Spleen (tissue), 11 donors: ENCODE measurements around the gene NFIX. TPM values are rescaled to one million over a fixed set of nuclear protein-coding genes. Genes with fewer than 3 reads are reported as not detected.

Experiments
- DNase-seq: peaks from one replicate; pipeline ENCODE4 v3.0.0-alpha.2; 2020
- H3K27ac ChIP-seq, 8 donors: fragments of 200-600 bp; sonication (generic) in 7 of 8; 1 replicate in 4 of 8; 2 replicates in 4 of 8; pipeline versions ENCODE4 v1.5.0 to v1.8.0; 2016 to 2021; ENCODE audit warnings: inconsistent platforms in 4 of 8, mild to moderate bottlenecking in 4 of 8, moderate library complexity in 1 of 8
- H3K27me3 ChIP-seq, 7 donors: fragments of 200-600 bp; sonication (generic) in 6 of 7; replicated peaks in 1 of 7; 1 replicate in 4 of 7; 2 replicates in 3 of 7; pipeline versions ENCODE4 v1.5.0 to v1.8.0; 2016 to 2021; ENCODE audit warnings: inconsistent platforms in 3 of 7, mild to moderate bottlenecking in 1 of 7
- H3K36me3 ChIP-seq, 6 donors: fragments of 200-600 bp; sonication (generic) in 5 of 6; 1 replicate in 4 of 6; 2 replicates in 2 of 6; pipeline versions ENCODE4 v1.5.0 to v1.8.0; 2016 to 2021; ENCODE audit warnings: inconsistent platforms in 2 of 6
- H3K4me1 ChIP-seq, 6 donors: fragments of 200-600 bp; sonication (generic) in 5 of 6; 1 replicate in 3 of 6; 2 replicates in 3 of 6; pipeline versions ENCODE4 v1.5.0 to v1.8.0; 2016 to 2021; ENCODE audit warnings: inconsistent platforms in 3 of 6
- H3K4me3 ChIP-seq, 8 donors: fragments of 200-600 bp; sonication (generic) in 7 of 8; 1 replicate in 4 of 8; 2 replicates in 4 of 8; pipeline versions ENCODE4 v1.5.0 to v1.8.0; 2016 to 2021; ENCODE audit warnings: inconsistent platforms in 4 of 8, mild to moderate bottlenecking in 4 of 8, moderate library complexity in 2 of 8
- H3K9me3 ChIP-seq, 8 donors: fragments of 200-600 bp; sonication (generic) in 7 of 8; 1 replicate in 4 of 8; 2 replicates in 4 of 8; pipeline versions ENCODE4 v1.5.0 to v1.8.0; 2016 to 2021; ENCODE audit warnings: inconsistent platforms in 4 of 8
- CTCF ChIP-seq, 11 experiments: fragments of 200-600 bp in 7 of 11; fragments of 450-650 bp in 4 of 11; sonication (generic) in 4 of 11; IDR thresholded peaks in 8 of 11; conservative IDR thresholded peaks in 3 of 11; 1 replicate in 7 of 11; 2 replicates in 4 of 11; pipeline versions ENCODE4 v1.4.0 to v1.8.0; 2016 to 2021; ENCODE audit warnings: antibody characterized with exemption in 11 of 11, inconsistent platforms in 4 of 11, mild to moderate bottlenecking in 1 of 11
- POLR2A ChIP-seq, 3 donors: fragments of 450-650 bp; IDR thresholded peaks; one replicate each; pipeline ENCODE4 v1.5.1; 2017; ENCODE audit warnings: antibody characterized with exemption in 3 of 3, mild to moderate bottlenecking in 1 of 3
- POLR2AphosphoS5 ChIP-seq, 3 donors: sonication (generic); formaldehyde crosslinking; IDR thresholded peaks; one replicate each; pipeline ENCODE4 v1.5.1; 2017; ENCODE audit warnings: antibody characterized with exemption in 3 of 3
- WGBS, 5 donors: extraction: QIAGEN DNeasy Blood & Tissue Kit in 3 of 5; methylation state at CpG; one replicate each; pipeline versions ENCODE4 v1.1.5 to v1.1.7; 2013 to 2018; 5-methylcytosine and 5-hydroxymethylcytosine counted together
- intact Hi-C: fragments of 100-400 bp; cut with DNase I; formaldehyde crosslinking; loops from one replicate; pipeline ENCODE4 v1.15.0; 2023; ENCODE audit warnings: low total_unique reads
- polyA plus RNA-seq, 3 donors: library from polyadenylated mRNA; stranded (reverse); fragments of 200-250 nt; gene quantifications; one replicate each; pipeline ENCODE4 v1.2.1, GENCODE V29; 2013
- total RNA-seq, 7 donors: library from RNA; depleted of rRNA in 3 of 7; stranded (reverse); fragments of >200 nt in 3 of 7; fragmentation: NEBNext Ultra II Directional in 4 of 7; extraction: Animal tissue kit (Norgen Biotek cat#: 25700) in 4 of 7; gene quantifications; one replicate each; pipeline versions ENCODE4 v1.1.0 to v1.2.1, GENCODE V29; 2016 to 2021
- donor health status: healthy with polysubstance abuse.
- donor health status: DM: no; HTN: no; CAD: no; lungs with moderate emphysema.
- donor health status: DM: no; HTN: no; CAD: no.
- donor health status: Bipolar disorder and iron deficiency.
- donor health status: healthy.
- donor health status: DM: no; HTN: no; CAD: no.
- donor health status: DM: yes; HTN: yes; CAD: no.

Gene NFIX
- total and polyA plus RNA-seq, 10 donors: 1.1 to 41.4 (median 17.5) TPM

GRCh38 chr19:13057147-13057572 is 61.9 kb downstream of the NFIX start:
- no peaks in the 10 kb centered on the region for H3K36me3 ChIP-seq
- 59 to 82% (median 80%) methylated on average over 15 of the region's 15 CpGs for WGBS, 5 donors
- DNase-seq: no peak
- no peak for TF ChIP-seq POLR2A (IDR thresholded peaks at IDR 0.05)
- no peak for TF ChIP-seq CTCF (IDR thresholded peaks at IDR 0.05 in 8 of 11, conservative IDR thresholded peaks at IDR 0.05 in 3 of 11)
- TF ChIP-seq POLR2AphosphoS5 (IDR thresholded peaks at IDR 0.05): no peak
- H3K27ac ChIP-seq: peak overlapping the region in 1 of 8 donors; percentile 7
- no peaks in the 10 kb centered on the region for H3K9me3 ChIP-seq
- intact Hi-C loops: no loop called here
- peaks cover 0 to 26% (median 0%) of the 10 kb centered on the region in 7 donors for H3K27me3 ChIP-seq
- no peak overlapping the region for H3K4me3 ChIP-seq
- peaks cover 23 to 89% (median 52%) of the 10 kb centered on the region in 6 donors for H3K4me1 ChIP-seq

- no peak for TF ChIP-seq CTCF (IDR thresholded peaks at IDR 0.05 in 8 of 11, conservative IDR thresholded peaks at IDR 0.05 in 3 of 11)
- no peak for TF ChIP-seq POLR2A (IDR thresholded peaks at IDR 0.05)
- no peak for TF ChIP-seq POLR2AphosphoS5 (IDR thresholded peaks at IDR 0.05)
- Histone ChIP-seq H3K4me1 (peaks cover 17 to 84% (median 46%) of the 10 kb centered on the region in 6 donors), H3K27me3 (peaks cover 0 to 27% (median 0%) of the 10 kb centered on the region in 7 donors), H3K9me3 (no peaks in the 10 kb centered on the region), H3K4me3 (no peak overlapping the region), H3K27ac (peak overlapping the region in 1 of 8 donors; percentile 7), H3K36me3 (no peaks in the 10 kb centered on the region)
- DNase-seq: no peak
- intact Hi-C loops: no loop called here
- 56 to 84% (median 69%) methylated on average over 2 of the region's 2 CpGs for WGBS, 5 donors
Observed at GRCh38 chr19:13057744-13058143, 62.5 kb downstream of the NFIX start.

GRCh38 chr19:13058951-13059660 is 63.8 kb downstream of the NFIX start:
- DNase-seq: no peak
- H3K4me3 ChIP-seq: no peak overlapping the region
- no peaks in the 10 kb centered on the region for H3K9me3 ChIP-seq
- H3K27ac ChIP-seq: no peak overlapping the region
- peaks cover 0 to 27% (median 0%) of the 10 kb centered on the region in 7 donors for H3K27me3 ChIP-seq
- WGBS, 5 donors: 86 to 95% (median 93%) methylated on average over 12 of the region's 12 CpGs
- intact Hi-C loops: no loop called here
- no peaks in the 10 kb centered on the region for H3K36me3 ChIP-seq
- peaks cover 8 to 70% (median 36%) of the 10 kb centered on the region in 6 donors for H3K4me1 ChIP-seq
- TF ChIP-seq POLR2AphosphoS5 (IDR thresholded peaks at IDR 0.05) (no peak), CTCF (IDR thresholded peaks at IDR 0.05 in 8 of 11, conservative IDR thresholded peaks at IDR 0.05 in 3 of 11) (no peak), POLR2A (IDR thresholded peaks at IDR 0.05) (no peak)

- TF ChIP-seq CTCF (IDR thresholded peaks at IDR 0.05 in 8 of 11, conservative IDR thresholded peaks at IDR 0.05 in 3 of 11): no peak
- no peak for TF ChIP-seq POLR2AphosphoS5 (IDR thresholded peaks at IDR 0.05)
- TF ChIP-seq POLR2A (IDR thresholded peaks at IDR 0.05): no peak
- no peaks in the 10 kb centered on the region for H3K9me3 ChIP-seq
- no peak for DNase-seq
- peaks cover 8 to 57% (median 30%) of the 10 kb centered on the region in 6 donors for H3K4me1 ChIP-seq
- H3K27ac ChIP-seq: peak overlapping the region in 5 of 8 donors; percentile 5 to 52 (median 30)
- no peaks in the 10 kb centered on the region for H3K36me3 ChIP-seq
- peaks cover 0 to 27% (median 0%) of the 10 kb centered on the region in 7 donors for H3K27me3 ChIP-seq
- WGBS, 5 donors: 32 to 47% (median 37%) methylated on average over 16 to 19 of the region's 19 CpGs
- peak overlapping the region in 5 of 8 donors; percentile 36 to 73 (median 46) for H3K4me3 ChIP-seq
- intact Hi-C loops: loop anchor here (5.0 kb wide), 1 partner anchor 83 kb away; no protein-coding TSS in a partner anchor
Observed at GRCh38 chr19:13060233-13060963, 65.1 kb downstream of the NFIX start.
